IMR-90 (cell line): ENCODE results near the gene TMEM231.

Experiments
- BHLHE40 ChIP-seq: fragments of 150-350 bp; IDR thresholded peaks from 2 replicates; pipeline ENCODE4 v1.6.1; 2016; ENCODE audit warnings: mild to moderate bottlenecking, low read depth, low read length
- CEBPB ChIP-seq: IDR thresholded peaks from 2 replicates; pipeline ENCODE4 v1.6.1; 2012; ENCODE audit warnings: low read depth, low read length, improper control_type of control experiment
- FOS ChIP-seq: fragments of 150-350 bp; IDR thresholded peaks from 2 replicates; pipeline ENCODE4 v1.6.1; 2016; ENCODE audit warnings: low read depth, low read length
- MAFK ChIP-seq: IDR thresholded peaks from 2 replicates; pipeline ENCODE4 v1.6.1; 2012; ENCODE audit warnings: low read depth, low read length, improper control_type of control experiment
- MAZ ChIP-seq: IDR thresholded peaks from 2 replicates; pipeline ENCODE4 v1.6.1; 2012; ENCODE audit warnings: low read depth, mild to moderate bottlenecking, low read length, improper control_type of control experiment, moderate library complexity, borderline replicate concordance
- MXI1 ChIP-seq: IDR thresholded peaks from 2 replicates; pipeline ENCODE4 v1.6.1; 2012; ENCODE audit warnings: low read depth, mild to moderate bottlenecking, low read length, moderate library complexity, borderline replicate concordance
- POLR2A ChIP-seq: IDR thresholded peaks from 2 replicates; pipeline ENCODE4 v1.6.1; 2012; ENCODE audit warnings: mild to moderate bottlenecking, low read depth, low read length
- RFX5 ChIP-seq: IDR thresholded peaks from 2 replicates; pipeline ENCODE4 v1.8.0; 2012; ENCODE audit warnings: low read depth, mild to moderate bottlenecking, low read length, moderate library complexity
- SMC3 ChIP-seq: fragments of 150-350 bp; IDR thresholded peaks from 2 replicates; pipeline ENCODE4 v1.6.1; 2016; ENCODE audit warnings: low read depth, mild to moderate bottlenecking, antibody characterized with exemption, low read length, moderate library complexity
- TF ChIP-seq, protein P1 (sequence below): conservative IDR thresholded peaks from 2 replicates; pipeline ENCODE4 v1.5.1; 2012; ENCODE audit warnings: mild to moderate bottlenecking, low read depth, low read length, improper control_type of control experiment
- TF ChIP-seq, protein P2 (sequence below): fragments of 150-350 bp; IDR thresholded peaks from 2 replicates; pipeline ENCODE4 v1.6.1; 2017; ENCODE audit warnings: mild to moderate bottlenecking, antibody characterized with exemption, low read length, low read depth

DNA sequence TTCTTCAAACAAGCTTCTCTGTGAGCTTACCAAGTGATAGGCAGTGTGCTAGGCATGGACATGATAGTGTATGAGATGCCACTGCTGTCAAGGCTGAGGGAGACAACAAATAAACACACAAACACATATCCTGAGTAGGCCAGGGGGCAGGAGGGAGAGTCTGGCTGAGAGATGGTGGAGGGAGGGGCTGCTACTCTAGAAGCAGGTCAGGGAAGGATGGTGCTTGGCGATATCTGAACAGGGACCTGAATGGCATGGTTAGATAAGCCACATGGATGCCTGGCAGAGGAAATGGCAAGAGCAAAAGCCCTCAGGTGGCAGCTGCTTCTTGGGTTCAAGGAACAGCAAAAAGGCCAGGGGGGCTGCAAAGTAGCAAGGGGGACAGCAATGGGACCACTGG lies 52.3 kb downstream of the TMEM231 start:
- TF ChIP-seq, protein P1, sequence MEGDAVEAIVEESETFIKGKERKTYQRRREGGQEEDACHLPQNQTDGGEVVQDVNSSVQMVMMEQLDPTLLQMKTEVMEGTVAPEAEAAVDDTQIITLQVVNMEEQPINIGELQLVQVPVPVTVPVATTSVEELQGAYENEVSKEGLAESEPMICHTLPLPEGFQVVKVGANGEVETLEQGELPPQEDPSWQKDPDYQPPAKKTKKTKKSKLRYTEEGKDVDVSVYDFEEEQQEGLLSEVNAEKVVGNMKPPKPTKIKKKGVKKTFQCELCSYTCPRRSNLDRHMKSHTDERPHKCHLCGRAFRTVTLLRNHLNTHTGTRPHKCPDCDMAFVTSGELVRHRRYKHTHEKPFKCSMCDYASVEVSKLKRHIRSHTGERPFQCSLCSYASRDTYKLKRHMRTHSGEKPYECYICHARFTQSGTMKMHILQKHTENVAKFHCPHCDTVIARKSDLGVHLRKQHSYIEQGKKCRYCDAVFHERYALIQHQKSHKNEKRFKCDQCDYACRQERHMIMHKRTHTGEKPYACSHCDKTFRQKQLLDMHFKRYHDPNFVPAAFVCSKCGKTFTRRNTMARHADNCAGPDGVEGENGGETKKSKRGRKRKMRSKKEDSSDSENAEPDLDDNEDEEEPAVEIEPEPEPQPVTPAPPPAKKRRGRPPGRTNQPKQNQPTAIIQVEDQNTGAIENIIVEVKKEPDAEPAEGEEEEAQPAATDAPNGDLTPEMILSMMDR, result no peak
- TF ChIP-seq, protein P2, sequence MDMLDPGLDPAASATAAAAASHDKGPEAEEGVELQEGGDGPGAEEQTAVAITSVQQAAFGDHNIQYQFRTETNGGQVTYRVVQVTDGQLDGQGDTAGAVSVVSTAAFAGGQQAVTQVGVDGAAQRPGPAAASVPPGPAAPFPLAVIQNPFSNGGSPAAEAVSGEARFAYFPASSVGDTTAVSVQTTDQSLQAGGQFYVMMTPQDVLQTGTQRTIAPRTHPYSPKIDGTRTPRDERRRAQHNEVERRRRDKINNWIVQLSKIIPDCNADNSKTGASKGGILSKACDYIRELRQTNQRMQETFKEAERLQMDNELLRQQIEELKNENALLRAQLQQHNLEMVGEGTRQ, result no peak
- TF ChIP-seq MAFK (no peak), POLR2A (no peak), CEBPB (no peak), FOS (no peak), MAZ (no peak), BHLHE40 (no peak), MXI1 (no peak), RFX5 (no peak), SMC3 (no peak)
